GM19395 (cell line): ENCODE data around the gene PDE4A.
A peak's percentile ranks its signal among the peaks of the same experiment; 100 is the strongest.
"Not testable (repeated sequence)": the region's sequence is repeated elsewhere in the genome, so short reads cannot be mapped to it uniquely, and the experiment has no call there.

ENCODE experiments used
- ATAC-seq: cut with Tn5 transposase; IDR thresholded peaks from one replicate; pipeline ENCODE4 v1.9.1; 2021; ENCODE audit warnings: mild to moderate bottlenecking, moderate library complexity; ENCODE audit not compliant: unreplicated experiment

The PDE4A gene

GRCh38 chr19:10403137-10404021 lies 17.0 kb upstream of the PDE4A start, which contains the start of gene CDC37:
Gene CDC37 (minus strand): TSS chr19:10403542. CDS start chr19:10403479, 63 bp downstream.
- ATAC-seq, result peak; percentile 77

GRCh38 chr19:10404888-10405820 lies 15.2 kb upstream of the PDE4A start:
- ATAC-seq, result no peak

GRCh38 chr19:10406191-10406590 lies 14.1 kb upstream of the PDE4A start:
- no peak for ATAC-seq

GRCh38 chr19:10407096-10407495 lies 13.2 kb upstream of the PDE4A start:
- no peak for ATAC-seq

- no peak for ATAC-seq
Measured at GRCh38 chr19:10408511-10409283, 11.6 kb upstream of the PDE4A start.

- ATAC-seq, result not testable (repeated sequence)
Measured at GRCh38 chr19:10411224-10411623, 9.1 kb upstream of the PDE4A start.

GRCh38 chr19:10412257-10412977 lies 7.9 kb upstream of the PDE4A start:
- peak; percentile 60 for ATAC-seq

GRCh38 chr19:10416083-10416379 lies 4.3 kb upstream of the PDE4A start:
- no peak for ATAC-seq

- ATAC-seq, result peak; percentile 40
Measured at GRCh38 chr19:10416380-10417257, 3.7 kb upstream of the PDE4A start.

GRCh38 chr19:10417541-10418234 lies 2.6 kb upstream of the PDE4A start:
- no peak for ATAC-seq

- ATAC-seq, result no peak
Measured at GRCh38 chr19:10418235-10418484, 2.2 kb upstream of the PDE4A start.

- no peak for ATAC-seq
Measured at GRCh38 chr19:10418485-10419199, 1.7 kb upstream of the PDE4A start.

GRCh38 chr19:10419200-10419645 lies 1.1 kb upstream of the PDE4A start:
- no peak for ATAC-seq

GRCh38 chr19:10419646-10420443 lies 493 bp upstream of the PDE4A start:
- no peak for ATAC-seq

GRCh38 chr19:10421240-10422045 lies 1.1 kb downstream of the PDE4A start:
- ATAC-seq, result no peak

GRCh38 chr19:10422046-10422461 lies 1.7 kb downstream of the PDE4A start:
- ATAC-seq, result no peak

- ATAC-seq, result no peak
Measured at GRCh38 chr19:10422846-10423245, 2.5 kb downstream of the PDE4A start.
